Esophagus squamous epithelium (tissue), 5 donors: Measurements from ENCODE around the gene MYOZ3. TPM values are rescaled to one million over a fixed set of nuclear protein-coding genes. Genes with fewer than 3 reads are reported as not detected.
A peak's percentile ranks its signal among the peaks of the same experiment; 100 is the strongest.

Experiments used
- DNase-seq: peaks from one replicate; lab custom pipeline; 2025; lab: John Stamatoyannopoulos, UW
- H3K27ac ChIP-seq, 4 donors: fragments of 200-600 bp; sonication (generic); one replicate each; pipeline ENCODE4 v1.5.1; 2016 to 2019; ENCODE audit warnings: mild to moderate bottlenecking in 1 of 4
- H3K27me3 ChIP-seq, 4 donors: fragments of 200-600 bp; sonication (generic); 1 replicate in 3 of 4; 2 replicates in 1 of 4; pipeline versions ENCODE4 v1.5.1 to v1.6.0; 2017 to 2021; ENCODE audit warnings: antibody characterized with exemption in 1 of 4
- H3K36me3 ChIP-seq, 3 donors: fragments of 200-600 bp; sonication (generic); one replicate each; pipeline ENCODE4 v1.5.1; 2016 to 2019
- H3K4me1 ChIP-seq, 3 donors: fragments of 200-600 bp; sonication (generic); one replicate each; pipeline ENCODE4 v1.5.1; 2017 to 2019
- H3K4me3 ChIP-seq, 4 donors: fragments of 200-600 bp; sonication (generic); 1 replicate in 3 of 4; 2 replicates in 1 of 4; pipeline ENCODE4 v1.5.1; 2016 to 2019; ENCODE audit warnings: mild to moderate bottlenecking in 2 of 4, moderate library complexity in 1 of 4
- H3K9me3 ChIP-seq, 3 donors: fragments of 200-600 bp; sonication (generic); one replicate each; pipeline ENCODE4 v1.5.1; 2016 to 2019
- POLR2A ChIP-seq, 4 donors: fragments of 450-650 bp; IDR thresholded peaks; one replicate each; pipeline ENCODE4 v1.6.1; 2017; ENCODE audit warnings: antibody characterized with exemption in 4 of 4, mild to moderate bottlenecking in 4 of 4, moderate library complexity in 3 of 4
- WGBS, 2 donors: methylation state at CpG; one replicate each; pipeline ENCODE4 v1.1.5; 2018; 5-methylcytosine and 5-hydroxymethylcytosine counted together
- intact Hi-C: fragments of 100-400 bp; cut with DNase I; formaldehyde crosslinking; loops from one replicate; pipeline ENCODE4 v1.15.0; 2022
- total RNA-seq, 4 donors: library from RNA; depleted of rRNA; stranded (reverse); fragments of >200 nt; gene quantifications; one replicate each; pipeline ENCODE4 v1.1.0, GENCODE V29; 2016
- TF ChIP-seq, protein P1 (sequence below), 6 experiments: fragments of 450-650 bp in 4 of 6; fragments of 200-600 bp in 2 of 6; sonication (generic) in 2 of 6; IDR thresholded peaks; one replicate each; pipeline ENCODE4 v1.5.1; 2016 to 2019; ENCODE audit warnings: antibody characterized with exemption in 6 of 6, mild to moderate bottlenecking in 4 of 6, moderate library complexity in 4 of 6
- donor health status: DM: yes; HTN: yes; CAD: no.

MYOZ3 gene
- total RNA-seq, 4 donors from 2014 or later = under 0.01 TPM; not detected in 3

- TF ChIP-seq POLR2A (IDR thresholded peaks at IDR 0.05) = no peak
- TF ChIP-seq, protein P1, sequence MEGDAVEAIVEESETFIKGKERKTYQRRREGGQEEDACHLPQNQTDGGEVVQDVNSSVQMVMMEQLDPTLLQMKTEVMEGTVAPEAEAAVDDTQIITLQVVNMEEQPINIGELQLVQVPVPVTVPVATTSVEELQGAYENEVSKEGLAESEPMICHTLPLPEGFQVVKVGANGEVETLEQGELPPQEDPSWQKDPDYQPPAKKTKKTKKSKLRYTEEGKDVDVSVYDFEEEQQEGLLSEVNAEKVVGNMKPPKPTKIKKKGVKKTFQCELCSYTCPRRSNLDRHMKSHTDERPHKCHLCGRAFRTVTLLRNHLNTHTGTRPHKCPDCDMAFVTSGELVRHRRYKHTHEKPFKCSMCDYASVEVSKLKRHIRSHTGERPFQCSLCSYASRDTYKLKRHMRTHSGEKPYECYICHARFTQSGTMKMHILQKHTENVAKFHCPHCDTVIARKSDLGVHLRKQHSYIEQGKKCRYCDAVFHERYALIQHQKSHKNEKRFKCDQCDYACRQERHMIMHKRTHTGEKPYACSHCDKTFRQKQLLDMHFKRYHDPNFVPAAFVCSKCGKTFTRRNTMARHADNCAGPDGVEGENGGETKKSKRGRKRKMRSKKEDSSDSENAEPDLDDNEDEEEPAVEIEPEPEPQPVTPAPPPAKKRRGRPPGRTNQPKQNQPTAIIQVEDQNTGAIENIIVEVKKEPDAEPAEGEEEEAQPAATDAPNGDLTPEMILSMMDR (IDR thresholded peaks at IDR 0.05) = no peak
- Histone ChIP-seq H3K9me3 (no peaks in the 10 kb centered on the region), H3K4me1 (peaks cover 0 to 3% (median 0%) of the 10 kb centered on the region in 3 donors), H3K36me3 (no peaks in the 10 kb centered on the region), H3K4me3 (no peak overlapping the region), H3K27ac (no peak overlapping the region), H3K27me3 (no peaks in the 10 kb centered on the region)
- 50 to 69% methylated on average over 11 to 12 of the region's 12 CpGs for WGBS, 2 donors
- intact Hi-C loops = no loop called here
- DNase-seq = no peak
These were observed 4.0 kb downstream of the MYOZ3 start for GRCh38 chr5:150665044-150665443.

DNA sequence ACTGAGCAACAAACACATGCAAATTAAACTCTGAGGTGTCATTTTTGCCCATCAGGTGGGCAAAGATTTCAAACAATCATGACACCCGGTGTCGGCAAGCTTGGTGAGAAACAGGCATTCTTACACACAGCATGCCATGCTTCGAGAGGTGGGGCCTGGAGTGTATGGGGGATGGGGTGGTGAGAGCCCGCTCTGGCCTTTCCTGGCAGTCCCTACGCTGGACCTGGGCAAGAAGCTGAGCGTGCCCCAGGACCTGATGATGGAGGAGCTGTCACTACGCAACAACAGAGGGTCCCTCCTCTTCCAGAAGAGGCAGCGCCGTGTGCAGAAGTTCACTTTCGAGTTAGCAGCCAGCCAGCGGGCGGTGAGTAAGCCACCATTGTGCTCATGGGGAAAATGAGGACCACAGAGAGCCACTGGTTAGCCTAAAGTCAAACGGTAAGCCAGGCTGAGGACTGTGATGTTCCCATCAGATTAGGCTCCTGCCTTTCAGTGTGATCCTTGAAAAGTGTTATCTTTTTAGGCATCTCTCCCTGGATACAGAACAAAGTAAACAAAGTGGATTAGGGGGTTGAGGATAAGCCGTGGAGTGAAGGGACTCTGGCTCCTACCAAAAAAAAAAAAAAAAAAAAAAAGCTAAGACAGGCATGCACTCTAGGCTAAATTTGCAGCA lies 9.4 kb downstream of the MYOZ3 start:
- intact Hi-C loops = no loop called here
- peaks cover 7 to 37% (median 30%) of the 10 kb centered on the region in 3 donors for H3K4me1 ChIP-seq
- no peak overlapping the region for H3K4me3 ChIP-seq
- no peak overlapping the region for H3K27ac ChIP-seq
- H3K27me3 ChIP-seq = peaks cover 0 to 13% (median 0%) of the 10 kb centered on the region in 4 donors
- no peak for DNase-seq
- TF ChIP-seq, protein P1 (IDR thresholded peaks at IDR 0.05) = no peak
- TF ChIP-seq POLR2A (IDR thresholded peaks at IDR 0.05) = no peak
- no peaks in the 10 kb centered on the region for H3K36me3 ChIP-seq
- H3K9me3 ChIP-seq = no peaks in the 10 kb centered on the region
- WGBS, 2 donors = 77 to 78% methylated on average over 8 to 11 of the region's 14 CpGs

DNA sequence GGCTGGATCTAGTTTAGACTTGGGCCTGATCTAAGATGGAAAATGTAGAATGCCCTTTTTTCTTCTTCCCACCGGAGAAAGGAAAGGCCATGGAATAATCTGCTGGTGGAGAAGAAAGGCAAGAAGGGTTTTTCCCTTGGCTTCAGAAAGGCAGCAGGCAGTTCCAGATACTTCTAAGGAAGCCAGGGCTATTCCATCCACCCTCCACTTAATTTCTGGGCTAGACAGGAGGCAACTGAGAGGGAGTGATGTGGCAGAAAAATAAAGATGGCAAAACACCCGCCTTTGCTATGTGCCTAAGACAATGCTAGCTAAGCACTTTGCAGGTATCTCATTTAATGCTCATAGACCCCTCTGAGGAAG lies 9.9 kb downstream of the MYOZ3 start:
- Histone ChIP-seq H3K4me1 (peaks cover 7 to 37% (median 30%) of the 10 kb centered on the region in 3 donors), H3K27me3 (peaks cover 0 to 13% (median 0%) of the 10 kb centered on the region in 4 donors), H3K36me3 (no peaks in the 10 kb centered on the region), H3K9me3 (no peaks in the 10 kb centered on the region), H3K4me3 (peak overlapping the region in 1 of 4 donors; percentile 61), H3K27ac (no peak overlapping the region)
- no peak for TF ChIP-seq POLR2A (IDR thresholded peaks at IDR 0.05)
- TF ChIP-seq, protein P1 (IDR thresholded peaks at IDR 0.05) = no peak
- intact Hi-C loops = no loop called here
- WGBS, 2 donors = 18 to 44% methylated on average over 2 of the region's 2 CpGs
- no peak for DNase-seq

DNA sequence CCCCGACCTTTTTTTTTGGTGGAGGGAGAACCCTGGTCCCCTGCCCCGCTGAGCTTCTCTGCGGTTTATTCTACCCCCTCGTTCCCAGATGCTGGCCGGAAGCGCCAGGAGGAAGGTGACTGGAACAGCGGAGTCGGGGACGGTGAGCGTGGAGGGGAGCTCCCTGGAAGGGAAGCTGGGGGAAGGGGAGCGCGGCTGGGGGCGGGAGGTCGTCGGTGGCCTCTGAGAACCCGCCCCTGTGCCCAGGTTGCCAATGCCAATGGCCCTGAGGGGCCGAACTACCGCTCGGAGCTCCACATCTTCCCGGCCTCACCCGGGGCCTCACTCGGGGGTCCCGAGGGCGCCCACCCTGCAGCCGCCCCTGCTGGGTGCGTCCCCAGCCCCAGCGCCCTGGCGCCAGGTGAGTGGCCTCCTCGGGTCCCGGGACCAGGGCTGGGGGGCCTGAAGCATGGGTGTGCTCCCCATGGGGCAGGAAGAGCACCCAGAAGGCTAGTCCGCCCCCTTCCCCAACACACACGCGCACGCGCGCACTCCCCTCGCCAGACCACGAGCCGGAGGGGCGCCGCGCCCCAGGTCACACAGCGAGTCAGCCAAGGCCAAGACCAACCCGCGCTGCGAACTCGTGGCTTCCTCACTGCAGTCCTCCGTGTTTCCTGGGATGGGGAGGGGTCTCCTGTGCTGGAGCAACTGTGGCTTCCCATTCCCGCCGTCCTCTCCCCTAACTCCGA lies 10.6 kb downstream of the MYOZ3 start:
- Histone ChIP-seq H3K9me3 (no peaks in the 10 kb centered on the region), H3K27me3 (peaks cover 0 to 13% (median 0%) of the 10 kb centered on the region in 4 donors), H3K4me3 (peak overlapping the region; percentile 27 to 61 (median 49)), H3K27ac (peak overlapping the region in 3 of 4 donors; percentile 1 to 58 (median 21)), H3K36me3 (no peaks in the 10 kb centered on the region), H3K4me1 (peaks cover 7 to 37% (median 30%) of the 10 kb centered on the region in 3 donors)
- DNase-seq = no peak
- 16 to 55% methylated on average over 4 to 6 of the region's 51 CpGs for WGBS, 2 donors
- intact Hi-C loops = no loop called here
- TF ChIP-seq, protein P1 (IDR thresholded peaks at IDR 0.05) = no peak
- TF ChIP-seq POLR2A (IDR thresholded peaks at IDR 0.05) = no peak
